NCI-H748 (cell line): ENCODE data around the gene CACNA1S.

Experiments
- DNase-seq: peaks from one replicate; lab custom pipeline; 2025; ENCODE audit not compliant: unreplicated experiment; lab: John Stamatoyannopoulos, UW

Gene CACNA1S

GRCh38 chr1:201038186-201038876 lies 73.9 kb downstream of the CACNA1S start:
- peak; percentile 11 for DNase-seq

- no peak for DNase-seq
These were observed 75.9 kb downstream of the CACNA1S start for GRCh38 chr1:201036188-201036842.

- DNase-seq, result no peak
These were observed 77.6 kb downstream of the CACNA1S start for GRCh38 chr1:201034671-201035070.

DNA sequence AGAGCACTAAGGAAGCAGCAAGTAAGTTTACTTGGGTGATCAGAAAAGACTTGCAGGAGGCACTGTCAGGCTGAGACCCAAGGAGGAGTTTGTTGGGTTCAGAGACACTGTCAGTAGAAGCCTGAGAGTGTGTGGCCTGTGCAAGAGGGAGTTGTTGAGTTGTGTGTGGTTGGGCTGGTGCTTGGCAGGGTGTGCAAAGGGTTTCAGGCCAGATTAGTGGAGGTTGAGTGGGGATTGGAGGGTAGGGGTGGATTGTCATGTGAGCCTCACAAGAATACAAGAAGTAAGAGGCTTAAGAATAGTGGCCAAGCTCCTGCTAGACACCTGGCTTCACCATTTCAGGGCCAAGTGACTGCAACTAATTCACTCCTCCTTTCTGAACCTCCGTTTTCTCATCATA lies 79.8 kb downstream of the CACNA1S start:
- DNase-seq, result no peak

GRCh38 chr1:201028461-201028889 lies 83.8 kb downstream of the CACNA1S start:
- no peak for DNase-seq

- DNase-seq, result no peak
These were observed 85.4 kb downstream of the CACNA1S start for GRCh38 chr1:201026836-201027235.

- DNase-seq, result no peak
These were observed 86.0 kb downstream of the CACNA1S start for GRCh38 chr1:201026234-201026633.

DNA sequence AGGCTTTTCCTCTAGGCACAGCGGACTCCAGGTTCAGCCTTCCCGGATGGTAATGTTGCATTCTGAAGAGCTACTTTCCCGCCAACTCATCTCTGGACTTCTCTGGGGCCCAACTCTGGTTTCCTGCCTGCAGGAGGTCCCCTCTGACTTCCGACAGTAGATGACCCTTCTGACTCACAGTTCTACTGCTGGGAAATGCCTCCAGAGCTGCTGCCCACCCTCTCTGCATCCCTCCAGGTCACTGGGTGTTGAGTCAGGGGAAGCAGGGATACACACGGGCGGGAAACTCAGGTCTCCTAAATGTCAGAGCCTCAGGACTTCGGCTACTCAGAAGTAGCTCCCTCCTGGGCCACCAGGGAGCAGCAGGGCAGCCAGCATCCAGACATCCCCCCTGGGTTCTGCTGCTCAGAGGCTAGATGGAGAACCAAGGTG lies 86.6 kb downstream of the CACNA1S start:
- no peak for DNase-seq

GRCh38 chr1:201024625-201024998 lies 87.6 kb downstream of the CACNA1S start:
- DNase-seq, result no peak

- no peak for DNase-seq
These were observed 88.2 kb downstream of the CACNA1S start for GRCh38 chr1:201023920-201024624.

GRCh38 chr1:201023517-201023902 lies 88.7 kb downstream of the CACNA1S start, which contains the start of gene KIF21B:
Gene KIF21B, minus strand, starts transcription at chr1:201023714. Its CDS starts 331 bp downstream, at chr1:201023383.
- DNase-seq, result peak; percentile 82

DNA sequence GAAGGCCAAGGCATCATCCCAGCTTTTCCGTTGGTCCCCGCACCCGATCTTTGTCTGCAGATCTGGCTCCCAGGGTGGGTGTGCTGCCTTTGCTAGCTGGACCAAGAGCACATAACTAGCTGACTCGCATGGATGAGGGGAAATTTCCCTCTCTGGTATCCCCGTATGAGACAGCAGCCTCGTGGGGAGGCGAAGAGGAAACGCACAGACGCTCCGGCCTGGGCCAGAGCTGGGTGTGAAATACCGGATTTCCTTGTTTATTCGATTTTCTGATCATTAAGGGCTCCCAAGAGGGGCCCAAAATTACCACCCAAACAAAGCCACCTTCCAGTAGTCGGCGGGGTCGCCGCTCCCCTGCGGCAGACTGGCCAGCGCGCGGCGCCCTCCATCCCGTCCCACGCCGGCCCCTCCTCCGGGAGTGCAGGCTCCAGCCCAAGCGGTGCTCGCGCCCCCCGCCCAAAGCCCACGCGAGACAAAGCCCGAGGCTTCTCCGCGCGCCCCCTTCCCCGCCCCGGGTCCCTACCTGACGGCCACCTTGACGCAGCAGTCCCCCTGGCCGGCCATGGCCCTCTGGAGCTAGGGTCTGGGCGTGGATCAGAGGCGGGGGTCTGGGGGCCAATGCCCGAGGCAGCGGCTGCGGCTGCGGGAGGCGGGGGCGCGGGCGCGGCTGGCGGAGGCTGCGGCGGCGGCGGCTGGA lies 89.3 kb downstream of the CACNA1S start:
- DNase-seq, result peak; percentile 32

DNA sequence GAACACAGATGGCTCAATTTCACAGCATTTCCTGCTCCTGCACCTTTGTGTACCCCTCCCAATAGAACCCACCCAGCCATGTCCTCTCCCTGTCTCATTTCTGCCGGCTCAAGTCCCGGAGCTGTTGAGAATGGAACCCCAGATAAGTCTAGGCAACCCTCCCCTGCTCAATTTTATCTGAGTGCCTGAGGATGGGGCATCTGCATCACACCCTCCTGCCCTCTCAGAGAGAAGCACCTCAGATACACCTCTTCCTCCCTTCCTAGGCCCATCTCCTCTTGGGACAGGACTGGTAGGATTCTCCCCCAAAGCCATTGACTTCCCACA lies 89.8 kb downstream of the CACNA1S start:
- DNase-seq, result peak; percentile 4

DNA sequence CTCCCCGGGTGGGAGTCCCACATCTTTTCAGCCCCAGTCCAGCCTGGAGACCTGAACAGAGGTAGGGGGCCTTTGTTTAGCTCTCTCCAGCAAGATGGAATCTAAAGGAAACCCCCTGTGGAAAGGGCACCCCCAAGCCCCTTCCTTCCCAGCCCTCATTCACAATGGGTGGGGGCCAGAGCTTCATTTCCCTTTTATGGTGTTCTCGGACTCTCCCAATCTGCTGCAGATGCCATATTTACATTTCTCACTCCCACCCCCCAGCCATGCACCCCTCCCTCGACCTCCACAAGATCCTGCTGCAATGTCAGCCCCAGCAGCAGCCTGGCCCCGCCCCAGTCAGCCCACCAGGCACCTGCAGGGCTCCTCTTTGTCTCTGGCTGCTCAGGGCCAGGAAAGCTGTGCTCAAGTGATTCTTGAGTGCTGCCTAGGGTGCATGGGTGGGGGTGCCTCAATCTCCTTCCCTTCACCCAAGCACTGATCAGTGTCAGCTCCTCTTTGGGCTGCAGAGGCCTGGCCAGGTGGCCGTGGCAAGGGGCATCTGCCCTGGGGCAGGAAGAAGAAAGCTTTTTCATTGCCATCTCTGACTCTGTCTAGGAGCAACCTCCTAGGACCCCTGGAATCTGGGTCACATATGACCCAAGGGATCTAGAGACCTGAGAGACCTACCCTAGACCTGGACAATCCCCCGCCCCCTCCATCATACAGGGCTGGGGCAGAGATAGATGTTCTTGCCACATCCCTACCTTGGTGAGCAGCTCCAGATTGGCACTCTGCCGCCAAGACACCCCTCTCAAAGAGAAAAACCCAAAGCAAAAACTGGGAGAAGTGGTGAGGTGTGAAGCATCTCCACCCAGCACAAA lies 90.4 kb downstream of the CACNA1S start:
- no peak for DNase-seq

- peak; percentile 3 for DNase-seq
These were observed 91.3 kb downstream of the CACNA1S start for GRCh38 chr1:201020721-201021629.

- DNase-seq, result no peak
These were observed 92.1 kb downstream of the CACNA1S start for GRCh38 chr1:201020040-201020591.

GRCh38 chr1:201019321-201019977 lies 92.8 kb downstream of the CACNA1S start:
- DNase-seq, result no peak

GRCh38 chr1:201017828-201018163 lies 94.4 kb downstream of the CACNA1S start:
- no peak for DNase-seq
